BJ (cell line): ENCODE measurements around the gene GGCX. TPM values are rescaled to one million over a fixed set of nuclear protein-coding genes. Genes with fewer than 3 reads are reported as not detected.

Source experiments
- CTCF ChIA-PET: fragments of 350-600 bp; formaldehyde crosslinking; extraction: SDS; loops from one replicate; lab custom pipeline; 2021; ENCODE audit warnings: antibody characterized with exemption, inconsistent platforms; lab: Yijun Ruan, JAX
- POLR2A ChIA-PET: fragments of 300-600 bp; sonication (Branson Sonifier 250); formaldehyde crosslinking; extraction: SDS; loops from one replicate; lab custom pipeline; 2021; ENCODE audit warnings: antibody characterized with exemption; lab: Charles Lee
- DNase-seq: peaks from one replicate; pipeline ENCODE4 v3.0.0-alpha.2; 2011; ENCODE audit warnings: low read depth
- H3K27me3 ChIP-seq: 2 replicates; pipeline ENCODE4 v1.6.0; 2011; ENCODE audit warnings: low read length; ENCODE audit not compliant: control insufficient read depth, insufficient read depth
- H3K36me3 ChIP-seq: 2 replicates; pipeline ENCODE4 v1.5.1; 2011; ENCODE audit warnings: low read length; ENCODE audit not compliant: control insufficient read depth, insufficient read depth
- H3K4me3 ChIP-seq: 2 replicates; pipeline ENCODE4 v1.5.1; 2011; ENCODE audit warnings: low read depth, mild to moderate bottlenecking, control low read depth, low read length
- polyA plus RNA-seq: library from polyadenylated mRNA; depleted of rRNA; stranded (reverse); fragments of >200 nt; gene quantifications from 2 replicates; pipeline ENCODE4 v1.2.3, GENCODE V29; 2011
- TF ChIP-seq, protein P1 (sequence below): IDR thresholded peaks from 2 replicates; pipeline ENCODE4 v1.5.1; 2011; ENCODE audit warnings: low read depth, mild to moderate bottlenecking, control low read depth, inconsistent platforms, low read length, moderate library complexity; ENCODE audit not compliant: insufficient read depth

Gene GGCX
- polyA plus RNA-seq, 1 experiment: 45.9 TPM

DNA sequence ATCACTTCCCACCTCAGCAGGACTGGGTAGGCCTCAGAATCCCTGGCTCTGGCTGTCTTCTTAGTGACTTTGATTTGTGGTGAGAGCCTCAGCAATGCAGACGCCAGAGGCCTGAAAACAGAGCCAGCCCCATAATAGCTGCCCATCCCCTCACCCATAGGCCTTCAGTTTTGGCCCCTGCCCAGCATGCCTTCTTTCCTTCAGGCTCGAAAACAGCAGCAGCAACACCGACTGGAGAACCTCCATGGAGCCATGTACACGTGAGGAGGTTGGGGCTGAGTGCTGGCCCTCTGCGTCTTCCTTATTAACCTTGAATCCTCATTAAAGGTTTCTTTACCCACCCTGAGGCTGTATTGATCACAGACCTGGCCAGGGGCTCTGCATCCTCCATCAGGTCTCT lies 35.9 kb upstream of the GGCX start:
- H3K4me3 ChIP-seq: no peak overlapping the region
- CTCF ChIA-PET: interaction anchor here (1.1 to 1.5 kb wide), 2 partner anchors 37 to 177 kb away, joined by 3 to 4 read pairs; no protein-coding TSS in a partner anchor
- TF ChIP-seq, protein P1, sequence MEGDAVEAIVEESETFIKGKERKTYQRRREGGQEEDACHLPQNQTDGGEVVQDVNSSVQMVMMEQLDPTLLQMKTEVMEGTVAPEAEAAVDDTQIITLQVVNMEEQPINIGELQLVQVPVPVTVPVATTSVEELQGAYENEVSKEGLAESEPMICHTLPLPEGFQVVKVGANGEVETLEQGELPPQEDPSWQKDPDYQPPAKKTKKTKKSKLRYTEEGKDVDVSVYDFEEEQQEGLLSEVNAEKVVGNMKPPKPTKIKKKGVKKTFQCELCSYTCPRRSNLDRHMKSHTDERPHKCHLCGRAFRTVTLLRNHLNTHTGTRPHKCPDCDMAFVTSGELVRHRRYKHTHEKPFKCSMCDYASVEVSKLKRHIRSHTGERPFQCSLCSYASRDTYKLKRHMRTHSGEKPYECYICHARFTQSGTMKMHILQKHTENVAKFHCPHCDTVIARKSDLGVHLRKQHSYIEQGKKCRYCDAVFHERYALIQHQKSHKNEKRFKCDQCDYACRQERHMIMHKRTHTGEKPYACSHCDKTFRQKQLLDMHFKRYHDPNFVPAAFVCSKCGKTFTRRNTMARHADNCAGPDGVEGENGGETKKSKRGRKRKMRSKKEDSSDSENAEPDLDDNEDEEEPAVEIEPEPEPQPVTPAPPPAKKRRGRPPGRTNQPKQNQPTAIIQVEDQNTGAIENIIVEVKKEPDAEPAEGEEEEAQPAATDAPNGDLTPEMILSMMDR: no peak
- no peaks in the 10 kb centered on the region for H3K27me3 ChIP-seq
- no peak for DNase-seq
- H3K36me3 ChIP-seq: peaks cover 18% of the 10 kb centered on the region
- POLR2A ChIA-PET: no interaction called here

DNA sequence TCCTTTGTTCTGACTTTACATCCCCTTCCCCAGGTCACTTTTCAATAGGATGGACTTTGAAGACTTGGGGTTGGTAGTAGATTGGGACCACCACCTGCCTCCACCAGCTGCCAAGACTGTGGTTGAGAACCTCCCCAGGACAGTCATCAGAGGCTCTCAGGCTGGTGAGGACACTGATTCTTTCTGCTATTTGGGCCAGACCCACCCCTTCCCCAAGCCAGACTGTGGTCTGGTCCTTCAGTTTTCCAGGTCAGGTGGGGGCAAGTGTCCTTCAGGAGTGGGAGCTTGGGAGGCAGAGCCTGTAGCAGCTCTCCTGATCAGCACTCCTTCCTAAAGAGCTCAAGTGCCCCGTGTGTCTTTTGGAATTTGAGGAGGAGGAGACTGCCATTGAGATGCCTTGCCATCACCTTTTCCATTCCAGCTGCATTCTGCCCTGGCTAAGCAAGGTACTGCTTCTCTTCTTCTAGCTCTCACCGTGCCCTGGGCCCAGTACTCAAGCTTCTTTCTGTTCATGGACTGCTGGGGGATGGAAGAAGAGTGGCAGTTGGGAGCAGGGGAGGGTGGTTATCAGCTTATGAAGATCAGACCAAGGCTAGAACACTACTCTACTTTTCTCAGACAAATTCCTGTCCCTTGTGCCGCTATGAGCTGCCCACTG lies 35.3 kb upstream of the GGCX start:
- no peaks in the 10 kb centered on the region for H3K27me3 ChIP-seq
- POLR2A ChIA-PET: interaction anchor here (1.6 kb wide), 1 partner anchor 8 kb away, joined by 8 read pairs; no protein-coding TSS in a partner anchor
- no peak for DNase-seq
- TF ChIP-seq, protein P1: no peak
- CTCF ChIA-PET: interaction anchor here (0.6 to 1.5 kb wide), 4 partner anchors 10 to 177 kb away, joined by 3 to 4 read pairs (median 3); no protein-coding TSS in a partner anchor
- peaks cover 18% of the 10 kb centered on the region for H3K36me3 ChIP-seq
- H3K4me3 ChIP-seq: peak overlapping the region; percentile 95

DNA sequence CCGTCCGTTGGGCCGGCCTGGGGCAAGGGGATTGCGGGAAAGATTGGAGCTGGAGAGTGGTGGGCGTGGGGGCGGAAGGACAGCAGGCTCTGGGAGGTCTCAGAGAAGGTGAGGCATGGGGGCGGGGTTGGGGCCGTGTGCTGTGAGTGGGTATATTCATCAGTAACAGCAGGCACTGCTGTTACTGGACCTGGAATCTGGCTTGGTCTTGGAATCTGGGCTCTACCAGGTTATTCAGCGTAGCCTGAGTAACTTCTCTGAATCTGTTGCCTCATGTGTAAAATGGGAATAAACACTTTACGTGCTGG lies 34.7 kb upstream of the GGCX start:
- DNase-seq: no peak
- H3K36me3 ChIP-seq: peaks cover 18% of the 10 kb centered on the region
- ChIA-PET CTCF (interaction anchor here (0.6 to 1.5 kb wide), 4 partner anchors 9 to 176 kb away, joined by 3 to 4 read pairs (median 3); no protein-coding TSS in a partner anchor), POLR2A (interaction anchor here (0.6 to 1.6 kb wide), 2 partner anchors 9 to 14 kb away, joined by 8 to 11 read pairs; no protein-coding TSS in a partner anchor)
- peak overlapping the region; percentile 95 for H3K4me3 ChIP-seq
- H3K27me3 ChIP-seq: no peaks in the 10 kb centered on the region
- TF ChIP-seq, protein P1: no peak

DNA sequence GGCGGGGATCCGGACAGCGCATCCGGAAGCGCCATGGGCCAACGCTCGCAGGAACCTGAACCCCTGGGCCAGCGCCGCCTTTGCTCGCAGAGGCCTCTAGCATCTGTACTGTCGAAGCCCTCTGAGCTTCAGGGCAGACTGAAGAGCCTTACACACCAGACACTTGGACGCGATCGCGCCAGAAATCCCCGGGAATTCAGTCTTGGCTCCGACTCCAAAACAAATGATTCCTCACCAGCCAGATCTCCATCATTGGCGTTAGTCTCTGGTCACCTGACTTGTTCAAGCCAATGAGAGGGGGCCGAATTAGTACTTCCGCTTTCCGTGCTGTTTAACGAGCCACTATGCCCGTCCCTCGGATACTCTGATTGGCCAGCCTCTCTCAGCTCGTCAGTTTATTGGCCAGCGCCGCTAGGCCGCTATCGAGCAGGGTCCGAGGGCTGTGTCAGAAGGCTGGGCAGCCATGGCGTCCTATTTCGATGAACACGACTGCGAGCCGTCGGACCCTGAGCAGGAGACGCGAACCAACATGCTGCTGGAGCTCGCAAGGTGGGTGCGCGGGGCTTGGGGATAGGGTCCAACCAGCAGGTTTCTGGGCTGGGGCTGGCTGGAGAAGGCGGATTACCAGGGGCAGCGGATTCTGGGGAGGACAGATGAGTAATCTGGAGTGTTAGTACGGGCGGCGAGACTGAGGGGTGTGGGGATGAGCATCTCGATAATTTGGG lies 34.2 kb upstream of the GGCX start, which contains the start of gene RNF181:
Gene RNF181 (plus strand): TSS at position 445 of the 725 bp plus-strand sequence. CDS start 19 bp downstream, at position 464.
- Histone ChIP-seq H3K4me3 (peak within 1 kb of the TSS; percentile 95), H3K36me3 (peaks cover 18% of the 10 kb centered on the region), H3K27me3 (no peaks in the 10 kb centered on the region)
- TF ChIP-seq, protein P1: no peak
- POLR2A ChIA-PET: interaction anchor here (0.6 to 1.6 kb wide), 3 partner anchors 9 to 130 kb away, joined by 3 to 11 read pairs (median 8); no protein-coding TSS in a partner anchor
- peak; percentile 97 for DNase-seq
- CTCF ChIA-PET: interaction anchor here (0.8 to 1.7 kb wide), 3 partner anchors 10 to 58 kb away, joined by 3 to 8 read pairs (median 4); no protein-coding TSS in a partner anchor
